Stimulated activated naive CD8-positive, alpha-beta T cell treated with anti-CD3 and anti-CD28 coated beads, Interleukin-15, Interleukin-2, amounts not matched to agents 100 ng/mL and 50 ng/mL, for 24 hours (primary cell): ENCODE data around the gene DEFB123.
"Not testable (repeated sequence)": the region's sequence is repeated elsewhere in the genome, so short reads cannot be mapped to it uniquely, and the experiment has no call there.

Experiments used
- H3K27ac Mint-ChIP-seq: one replicate; pipeline ENCODE4 v1.8.0; 2021; ENCODE audit warnings: mild to moderate bottlenecking, mixed read lengths
- H3K27me3 Mint-ChIP-seq: one replicate; pipeline ENCODE4 v1.8.0; 2021; ENCODE audit warnings: mixed read lengths
- H3K36me3 Mint-ChIP-seq: one replicate; pipeline ENCODE4 v1.8.0; 2021; ENCODE audit warnings: low read depth, mixed read lengths
- H3K4me1 Mint-ChIP-seq: one replicate; pipeline ENCODE4 v1.8.0; 2021; ENCODE audit warnings: low read depth, mixed read lengths
- H3K4me3 Mint-ChIP-seq: one replicate; pipeline ENCODE4 v1.8.0; 2021; ENCODE audit warnings: mild to moderate bottlenecking, mixed read lengths
- H3K9me3 Mint-ChIP-seq: one replicate; pipeline ENCODE4 v1.8.0; 2021; ENCODE audit warnings: mixed read lengths

The DEFB123 gene

GRCh38 chr20:31449511-31450414 is 9.3 kb downstream of the DEFB123 start:
- H3K4me1 Mint-ChIP-seq: no peaks in the 10 kb centered on the region
- no peaks in the 10 kb centered on the region for H3K9me3 Mint-ChIP-seq

GRCh38 chr20:31452575-31452974 is 12.1 kb downstream of the DEFB123 start:
- H3K36me3 Mint-ChIP-seq: no peaks in the 10 kb centered on the region
- H3K27me3 Mint-ChIP-seq: no peaks in the 10 kb centered on the region
- H3K9me3 Mint-ChIP-seq: no peaks in the 10 kb centered on the region
- H3K4me1 Mint-ChIP-seq: no peaks in the 10 kb centered on the region
- no peak overlapping the region for H3K4me3 Mint-ChIP-seq
- H3K27ac Mint-ChIP-seq: no peak overlapping the region

More at GRCh38 chr20:31449511-31450414, 9.3 kb downstream of the DEFB123 start:
- no peaks in the 10 kb centered on the region for H3K27me3 Mint-ChIP-seq
- no peak overlapping the region for H3K27ac Mint-ChIP-seq
- no peak overlapping the region for H3K4me3 Mint-ChIP-seq
- H3K36me3 Mint-ChIP-seq: no peaks in the 10 kb centered on the region

GRCh38 chr20:31454361-31454760 is 13.9 kb downstream of the DEFB123 start:
- H3K27ac Mint-ChIP-seq: no peak overlapping the region
- no peak overlapping the region for H3K4me3 Mint-ChIP-seq
- H3K36me3 Mint-ChIP-seq: no peaks in the 10 kb centered on the region
- peaks cover 6% of the 10 kb centered on the region for H3K27me3 Mint-ChIP-seq
- H3K9me3 Mint-ChIP-seq: no peaks in the 10 kb centered on the region
- no peaks in the 10 kb centered on the region for H3K4me1 Mint-ChIP-seq

- not testable (repeated sequence) for H3K9me3 Mint-ChIP-seq, H3K36me3 Mint-ChIP-seq, H3K27ac Mint-ChIP-seq, H3K4me3 Mint-ChIP-seq
- Mint-ChIP-seq H3K4me1 (peaks cover 15% of the 10 kb centered on the region), H3K27me3 (peaks cover 21% of the 10 kb centered on the region)
Measured at GRCh38 chr20:31470946-31471345, 30.5 kb downstream of the DEFB123 start.

GRCh38 chr20:31472395-31473330 is 32.2 kb downstream of the DEFB123 start:
- H3K4me3 Mint-ChIP-seq: no peak overlapping the region
- no peak overlapping the region for H3K27ac Mint-ChIP-seq
- peaks cover 4% of the 10 kb centered on the region for H3K9me3 Mint-ChIP-seq
- H3K36me3 Mint-ChIP-seq: peaks cover 4% of the 10 kb centered on the region
- peaks cover 15% of the 10 kb centered on the region for H3K4me1 Mint-ChIP-seq
- peaks cover 36% of the 10 kb centered on the region for H3K27me3 Mint-ChIP-seq

- Mint-ChIP-seq H3K9me3 (peaks cover 4% of the 10 kb centered on the region), H3K27ac (no peak overlapping the region), H3K4me3 (no peak overlapping the region), H3K36me3 (peaks cover 4% of the 10 kb centered on the region), H3K27me3 (peaks cover 44% of the 10 kb centered on the region), H3K4me1 (peaks cover 15% of the 10 kb centered on the region)
Measured at GRCh38 chr20:31473331-31474096, 33.1 kb downstream of the DEFB123 start.

GRCh38 chr20:31474097-31474436 is 33.6 kb downstream of the DEFB123 start:
- Mint-ChIP-seq H3K4me3 (no peak overlapping the region), H3K9me3 (peaks cover 4% of the 10 kb centered on the region), H3K27me3 (peaks cover 47% of the 10 kb centered on the region), H3K4me1 (peaks cover 15% of the 10 kb centered on the region), H3K36me3 (peaks cover 4% of the 10 kb centered on the region), H3K27ac (no peak overlapping the region)

GRCh38 chr20:31474758-31475427 is 34.5 kb downstream of the DEFB123 start, which contains the start of the genes DEFB124 and REM1:
Gene DEFB124, minus strand, starts transcription at chr20:31475127. Its CDS starts 2,114 bp downstream, at chr20:31473013.
Gene REM1, plus strand, starts transcription at chr20:31475288. Its CDS starts 1,158 bp downstream, at chr20:31476446.
- Mint-ChIP-seq H3K4me1 (peaks cover 15% of the 10 kb centered on the region), H3K4me3 (no peak within 1 kb of the TSS), H3K27me3 (peaks cover 51% of the 10 kb centered on the region), H3K27ac (no peak within 1 kb of the TSS), H3K9me3 (peaks cover 4% of the 10 kb centered on the region), H3K36me3 (peaks cover 4% of the 10 kb centered on the region)

GRCh38 chr20:31475472-31476293 is 35.3 kb downstream of the DEFB123 start:
- Mint-ChIP-seq H3K27me3 (peaks cover 51% of the 10 kb centered on the region), H3K4me1 (peaks cover 15% of the 10 kb centered on the region), H3K36me3 (peaks cover 4% of the 10 kb centered on the region), H3K9me3 (peaks cover 4% of the 10 kb centered on the region), H3K4me3 (no peak overlapping the region), H3K27ac (no peak overlapping the region)

GRCh38 chr20:31476294-31476585 is 35.8 kb downstream of the DEFB123 start:
- Mint-ChIP-seq H3K27ac (no peak overlapping the region), H3K4me3 (no peak overlapping the region), H3K36me3 (peaks cover 4% of the 10 kb centered on the region), H3K9me3 (peaks cover 4% of the 10 kb centered on the region), H3K27me3 (peaks cover 52% of the 10 kb centered on the region), H3K4me1 (peaks cover 15% of the 10 kb centered on the region)

- peaks cover 55% of the 10 kb centered on the region for H3K27me3 Mint-ChIP-seq
- H3K36me3 Mint-ChIP-seq: peaks cover 4% of the 10 kb centered on the region
- no peak overlapping the region for H3K4me3 Mint-ChIP-seq
- peaks cover 4% of the 10 kb centered on the region for H3K9me3 Mint-ChIP-seq
- H3K4me1 Mint-ChIP-seq: peaks cover 15% of the 10 kb centered on the region
- no peak overlapping the region for H3K27ac Mint-ChIP-seq
Measured at GRCh38 chr20:31476643-31477215, 36.3 kb downstream of the DEFB123 start.

GRCh38 chr20:31484001-31484400 is 43.6 kb downstream of the DEFB123 start:
- H3K36me3 Mint-ChIP-seq: no peaks in the 10 kb centered on the region
- no peak overlapping the region for H3K4me3 Mint-ChIP-seq
- H3K27me3 Mint-ChIP-seq: peaks cover 41% of the 10 kb centered on the region
- H3K4me1 Mint-ChIP-seq: peaks cover 21% of the 10 kb centered on the region
- H3K27ac Mint-ChIP-seq: no peak overlapping the region
- no peaks in the 10 kb centered on the region for H3K9me3 Mint-ChIP-seq
